Tibial artery (tissue), 4 donors: ENCODE measurements around the gene SRRM1.

Experiments used
- DNase-seq, 2 donors: peaks; one replicate each; pipeline ENCODE4 v3.0.0-alpha.2; 2019
- H3K27ac ChIP-seq, 2 donors: fragments of 200-600 bp; sonication (generic) in 1 of 2; 1 replicate in 1 of 2; 2 replicates in 1 of 2; pipeline ENCODE4 v1.5.1; 2018 to 2019; ENCODE audit warnings: mild to moderate bottlenecking in 1 of 2
- H3K27me3 ChIP-seq, 2 donors: fragments of 200-600 bp; sonication (generic) in 1 of 2; one replicate each; pipeline versions ENCODE4 v1.5.1 to v1.6.0; 2016 to 2019
- H3K36me3 ChIP-seq, 3 donors: fragments of 200-600 bp; sonication (generic) in 2 of 3; one replicate each; pipeline ENCODE4 v1.5.1; 2016 to 2019; ENCODE audit warnings: mild to moderate bottlenecking in 2 of 3
- H3K4me1 ChIP-seq, 4 donors: fragments of 200-600 bp; sonication (generic) in 2 of 4; 1 replicate in 3 of 4; 2 replicates in 1 of 4; pipeline ENCODE4 v1.5.1; 2016 to 2019
- H3K4me3 ChIP-seq, 2 donors: fragments of 200-600 bp; sonication (generic) in 1 of 2; 1 replicate in 1 of 2; 2 replicates in 1 of 2; pipeline ENCODE4 v1.5.1; 2018 to 2019; ENCODE audit warnings: mild to moderate bottlenecking in 2 of 2
- H3K9me3 ChIP-seq, 3 donors: fragments of 200-600 bp; sonication (generic) in 1 of 3; one replicate each; pipeline ENCODE4 v1.5.1; 2016 to 2019
- CTCF ChIP-seq, 2 experiments: fragments of 200-600 bp in 1 of 2; fragments of 450-650 bp in 1 of 2; IDR thresholded peaks; one replicate each; pipeline ENCODE4 v1.5.1; 2017 to 2019; ENCODE audit warnings: antibody characterized with exemption in 2 of 2, mild to moderate bottlenecking in 1 of 2, moderate library complexity in 1 of 2
- intact Hi-C: fragments of 100-400 bp; cut with DNase I; formaldehyde crosslinking; loops from one replicate; pipeline ENCODE4 v1.15.0; 2023; ENCODE audit warnings: low total_unique reads

SRRM1 gene

DNA sequence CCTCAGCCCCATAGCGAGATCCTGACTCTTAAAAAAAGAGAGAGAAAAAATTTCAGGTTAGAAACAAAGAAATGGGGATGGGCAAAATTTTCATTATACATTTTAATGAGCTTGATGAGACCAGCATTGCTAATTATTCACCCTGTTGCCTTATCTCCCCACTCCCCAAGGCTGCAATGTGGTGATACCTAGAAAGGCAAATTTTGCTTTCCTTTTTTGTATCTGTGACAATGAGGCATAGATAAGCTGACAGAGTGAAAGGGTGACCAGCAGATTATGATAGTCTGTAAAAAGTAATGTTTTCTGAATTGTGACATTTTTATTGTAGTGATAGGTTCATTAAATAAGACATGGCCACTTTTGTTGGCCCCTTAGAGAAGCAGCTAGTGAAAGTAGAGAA lies 12.9 kb downstream of the SRRM1 start:
- Histone ChIP-seq H3K27me3 (no peaks in the 10 kb centered on the region), H3K4me3 (no peak overlapping the region), H3K9me3 (no peaks in the 10 kb centered on the region), H3K27ac (no peak overlapping the region), H3K4me1 (no peaks in the 10 kb centered on the region), H3K36me3 (peaks cover 76 to 100% (median 95%) of the 10 kb centered on the region in 3 donors)
- no peak for DNase-seq
- intact Hi-C loops = no loop called here
- TF ChIP-seq CTCF (IDR thresholded peaks at IDR 0.05) = no peak

GRCh38 chr1:24657781-24658180 lies 14.7 kb downstream of the SRRM1 start:
- peaks cover 76 to 100% (median 95%) of the 10 kb centered on the region in 3 donors for H3K36me3 ChIP-seq
- intact Hi-C loops = no loop called here

DNA sequence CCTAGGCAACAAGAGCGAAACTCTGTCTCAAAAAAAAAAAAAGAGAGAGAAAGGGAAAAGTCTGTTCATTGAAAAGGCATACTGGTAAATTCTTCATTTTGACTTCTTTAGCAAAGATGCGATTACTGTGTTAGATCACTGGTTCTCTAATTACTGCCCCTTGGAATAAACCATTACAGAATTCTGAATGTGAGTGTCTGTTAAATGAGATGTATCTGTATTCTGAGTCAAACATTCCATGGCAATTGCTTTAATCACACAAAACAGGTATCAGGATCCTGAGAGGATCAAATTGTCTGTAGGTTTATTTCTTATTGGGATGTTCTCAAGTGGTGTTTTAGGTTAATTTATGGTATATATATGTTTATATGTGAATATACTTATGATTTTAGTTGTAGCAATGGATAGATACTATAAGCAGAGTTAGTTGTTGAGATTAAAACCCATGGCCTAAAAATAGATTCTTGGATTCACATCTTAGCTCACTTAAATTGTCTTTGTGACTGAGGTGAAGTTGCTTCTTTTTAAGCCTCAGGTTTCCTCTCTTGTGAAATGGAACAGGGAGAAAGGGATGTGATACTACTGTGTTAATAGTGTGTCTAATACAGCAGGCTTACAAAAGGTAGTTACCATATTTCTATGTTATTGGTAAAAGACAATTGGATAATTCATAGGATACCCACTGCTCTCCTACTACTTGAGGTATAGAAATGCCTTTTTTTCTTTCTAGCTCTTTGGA lies 16.2 kb downstream of the SRRM1 start:
- Histone ChIP-seq H3K27ac (no peak overlapping the region), H3K27me3 (no peaks in the 10 kb centered on the region), H3K4me1 (no peaks in the 10 kb centered on the region), H3K4me3 (no peak overlapping the region), H3K36me3 (peaks cover 77 to 100% (median 93%) of the 10 kb centered on the region in 3 donors), H3K9me3 (no peaks in the 10 kb centered on the region)
- TF ChIP-seq CTCF (IDR thresholded peaks at IDR 0.05) = no peak
- intact Hi-C loops = no loop called here
- no peak for DNase-seq

More at GRCh38 chr1:24657781-24658180, 14.7 kb downstream of the SRRM1 start:
- Histone ChIP-seq H3K4me1 (no peaks in the 10 kb centered on the region), H3K27me3 (no peaks in the 10 kb centered on the region), H3K27ac (no peak overlapping the region), H3K4me3 (no peak overlapping the region), H3K9me3 (no peaks in the 10 kb centered on the region)
- TF ChIP-seq CTCF (IDR thresholded peaks at IDR 0.05) = no peak
- DNase-seq = no peak

DNA sequence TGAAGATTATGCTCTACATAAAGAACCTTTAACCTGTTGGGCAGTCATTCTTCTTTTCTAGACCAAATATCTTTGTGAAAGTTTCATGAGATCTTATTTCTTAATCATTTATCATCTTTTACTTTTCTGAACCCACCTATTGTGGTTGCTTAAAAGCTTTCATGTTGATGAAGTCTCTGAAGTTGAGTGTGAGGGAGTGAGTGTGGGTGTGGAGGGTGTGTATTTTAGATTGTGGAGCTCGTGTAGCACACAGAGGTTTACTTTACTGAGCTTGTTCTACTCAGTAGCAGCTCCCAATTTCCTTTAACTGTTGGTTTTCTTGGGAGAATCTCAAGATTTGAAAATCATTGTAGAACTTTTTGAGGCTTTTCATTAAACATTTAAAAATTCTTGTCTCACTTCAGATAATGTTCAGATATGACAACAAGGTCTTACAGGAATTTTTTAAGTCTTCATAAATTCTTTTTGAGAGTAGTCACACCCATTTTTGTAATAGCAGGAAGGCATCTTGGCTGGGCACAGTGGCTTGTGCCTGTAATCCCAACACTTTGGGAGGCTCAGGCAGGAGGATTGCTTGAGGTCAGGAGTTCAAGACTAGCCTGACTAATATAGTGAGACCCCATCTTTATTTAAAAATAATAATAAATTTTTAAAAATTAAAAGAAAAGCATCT lies 17.0 kb downstream of the SRRM1 start:
- H3K36me3 ChIP-seq = peaks cover 77 to 100% (median 93%) of the 10 kb centered on the region in 3 donors
- H3K27me3 ChIP-seq = no peaks in the 10 kb centered on the region
- DNase-seq = no peak
- TF ChIP-seq CTCF (IDR thresholded peaks at IDR 0.05) = no peak
- no peak overlapping the region for H3K27ac ChIP-seq
- no peaks in the 10 kb centered on the region for H3K4me1 ChIP-seq
- H3K9me3 ChIP-seq = no peaks in the 10 kb centered on the region
- H3K4me3 ChIP-seq = no peak overlapping the region
- intact Hi-C loops = no loop called here

GRCh38 chr1:24664507-24665033 lies 21.5 kb downstream of the SRRM1 start:
- intact Hi-C loops = no loop called here

More at GRCh38 chr1:24664507-24665033, 21.5 kb downstream of the SRRM1 start:
- no peak for DNase-seq
- Histone ChIP-seq H3K36me3 (peaks cover 93 to 99% (median 95%) of the 10 kb centered on the region in 3 donors), H3K9me3 (no peaks in the 10 kb centered on the region), H3K27me3 (no peaks in the 10 kb centered on the region), H3K27ac (no peak overlapping the region), H3K4me1 (no peaks in the 10 kb centered on the region), H3K4me3 (no peak overlapping the region)
- TF ChIP-seq CTCF (IDR thresholded peaks at IDR 0.05) = no peak
